ENCODE measurements around the gene IGF1R. TPM values are rescaled to one million over a fixed set of nuclear protein-coding genes. Genes with fewer than 3 reads are reported as not detected.

Gene IGF1R
- total and polyA plus RNA-seq, 2 of the 13 experiments (the other 11 are each of a cell fraction or from before 2014, with no cell fraction given): 15.9 to 18.4 TPM

GRCh38 chr15:98692213-98692612 lies 43.9 kb downstream of the IGF1R start (continued):
- TF ChIP-seq FOXP4 (CRISPR knock-in tag; IDR thresholded peaks at IDR 0.05) (peak; percentile 70), FOXP1 (IDR thresholded peaks at IDR 0.05) (no peak), FOXP1 (CRISPR knock-in tag; IDR thresholded peaks at IDR 0.05) (peak; percentile 64), SKIL (CRISPR knock-in tag; IDR thresholded peaks at IDR 0.05; ENCODE audit: borderline replicate concordance) (no peak), ZSCAN9 (CRISPR knock-in tag; IDR thresholded peaks at IDR 0.05; ENCODE audit: borderline replicate concordance) (peak; percentile 30; the same call in 1 of the 2 replicates), TMF1 (CRISPR knock-in tag; IDR thresholded peaks at IDR 0.05; ENCODE audit: low read depth) (no peak), ZNF572 (CRISPR knock-in tag; IDR thresholded peaks at IDR 0.05) (no peak), HMG20A (CRISPR knock-in tag; IDR thresholded peaks at IDR 0.05; ENCODE audit: borderline replicate concordance) (peak; percentile 73; the same call in 1 of the 2 replicates), ZNF646 (CRISPR knock-in tag; IDR thresholded peaks at IDR 0.05) (no peak), ZNF792 (CRISPR knock-in tag; IDR thresholded peaks at IDR 0.05) (no peak), ZNF770 (CRISPR knock-in tag; IDR thresholded peaks at IDR 0.05) (peak; percentile 83), SMAD9 (CRISPR knock-in tag; IDR thresholded peaks at IDR 0.05) (no peak), MAFF (IDR thresholded peaks at IDR 0.05; ENCODE audit: low read depth, low read length) (peak; percentile 66), MIER3 (CRISPR knock-in tag; IDR thresholded peaks at IDR 0.05; ENCODE audit: borderline replicate concordance) (0 out of 2 replicates have a peak, but pooled peaks have one; percentile 68), ZNF576 (CRISPR knock-in tag; IDR thresholded peaks at IDR 0.05) (no peak), CHD4 (IDR thresholded peaks at IDR 0.05; ENCODE audit: borderline replicate concordance, low read length) (no peak), HDAC2 (CRISPR knock-in tag; IDR thresholded peaks at IDR 0.05) (peak; percentile 72)
